H1 (cell line): Measurements from ENCODE around the gene SIPA1L3. TPM values are rescaled to one million over a fixed set of nuclear protein-coding genes. Genes with fewer than 3 reads are reported as not detected.

Source experiments
- CTCF ChIA-PET: fragments of 300-600 bp; sonication (Branson Sonifier 250); formaldehyde crosslinking; loops from one replicate; lab custom pipeline; 2021; ENCODE audit not compliant: partially characterized antibody; lab: Charles Lee
- POLR2A ChIA-PET: fragments of 300-600 bp; sonication (Branson Sonifier 250); formaldehyde crosslinking; loops from one replicate; lab custom pipeline; 2021; ENCODE audit warnings: inconsistent platforms; ENCODE audit not compliant: partially characterized antibody; lab: Charles Lee
- DNase-seq, 2 experiments: peaks; one replicate each; pipeline versions ENCODE4 v3.0.0 to v3.0.0-alpha.2; 2010 to 2022; ENCODE audit warnings: low spot score in 2 of 2, low read depth in 1 of 2, mixed read lengths in 1 of 2
- FAIRE-seq: peaks from 2 replicates; lab custom pipeline; 2011; peaks lifted over from hg19 to GRCh38; lab: Jason Lieb, UNC
- H2AFZ ChIP-seq: 2 replicates; pipeline ENCODE4 v1.8.1; 2012; ENCODE audit warnings: low read length, inconsistent platforms
- H2AK5ac ChIP-seq: 2 replicates; pipeline ENCODE4 v1.6.1; 2013; ENCODE audit warnings: low read depth, low read length
- H2BK120ac ChIP-seq: replicated peaks from 2 replicates; pipeline ENCODE3; 2013; ENCODE audit warnings: low read depth, low read length, inconsistent platforms
- H2BK12ac ChIP-seq: 2 replicates; pipeline ENCODE4 v1.6.1; 2013; ENCODE audit warnings: low read depth, low read length
- H2BK15ac ChIP-seq: 2 replicates; pipeline ENCODE4 v1.6.1; 2013; ENCODE audit warnings: low read length
- H2BK20ac ChIP-seq: 2 replicates; pipeline ENCODE4 v1.6.1; 2013; ENCODE audit warnings: low read length
- H2BK5ac ChIP-seq: 2 replicates; pipeline ENCODE4 v1.6.1; 2013; ENCODE audit warnings: low read depth, low read length
- H3K14ac ChIP-seq: 2 replicates; pipeline ENCODE4 v1.6.1; 2013; ENCODE audit warnings: inconsistent platforms; ENCODE audit not compliant: insufficient read length
- H3K18ac ChIP-seq: 2 replicates; pipeline ENCODE4 v1.6.1; 2013; ENCODE audit warnings: low read length; ENCODE audit errors: extremely low read depth
- H3K23ac ChIP-seq: 2 replicates; pipeline ENCODE4 v1.6.1; 2013; ENCODE audit warnings: inconsistent platforms; ENCODE audit not compliant: insufficient read length
- H3K23me2 ChIP-seq: 2 replicates; pipeline ENCODE4 v1.6.1; 2013; ENCODE audit warnings: low read depth, low read length
- H3K27ac ChIP-seq: 2 replicates; pipeline ENCODE4 v1.6.1; 2011; ENCODE audit warnings: low read depth, low read length, inconsistent platforms
- H3K27me3 ChIP-seq, 4 experiments: replicated peaks in 1 of 4; 1 replicate in 1 of 4; 2 replicates in 3 of 4; pipeline versions ENCODE4 v1.6.1 to v1.8.1; 2011 to 2013; ENCODE audit warnings: low read length in 3 of 4, mild to moderate bottlenecking in 3 of 4, inconsistent platforms in 2 of 4, mixed read lengths in 2 of 4, moderate library complexity in 1 of 4; ENCODE audit not compliant: control insufficient read depth in 3 of 4, insufficient read depth in 3 of 4; ENCODE audit errors: extremely low read depth in 1 of 4
- H3K36me3 ChIP-seq, 4 experiments: 2 replicates each; pipeline versions ENCODE4 v1.6.1 to v1.8.1; 2011 to 2013; ENCODE audit warnings: mild to moderate bottlenecking in 4 of 4, low read length in 3 of 4, moderate library complexity in 2 of 4, control low read depth in 1 of 4, inconsistent platforms in 1 of 4; ENCODE audit not compliant: insufficient read depth in 4 of 4, control insufficient read depth in 2 of 4
- H3K4ac ChIP-seq: replicated peaks from 2 replicates; pipeline ENCODE3; 2013; ENCODE audit warnings: low read length, low read depth, mixed read lengths, inconsistent platforms; ENCODE audit not compliant: insufficient read length
- H3K4me1 ChIP-seq, 4 experiments: replicated peaks in 1 of 4; 1 replicate in 1 of 4; 2 replicates in 3 of 4; pipeline versions ENCODE4 v1.6.1 to v1.8.1; 2011 to 2013; ENCODE audit warnings: low read length in 3 of 4, inconsistent platforms in 2 of 4, mixed read lengths in 1 of 4; ENCODE audit not compliant: insufficient read depth in 4 of 4, control insufficient read depth in 3 of 4
- H3K4me2 ChIP-seq, 2 experiments: 2 replicates each; pipeline versions ENCODE4 v1.6.1 to v1.8.1; 2011 to 2013; ENCODE audit warnings: low read depth in 2 of 2, low read length in 2 of 2, control low read depth in 1 of 2, inconsistent platforms in 1 of 2, mild to moderate bottlenecking in 1 of 2; ENCODE audit not compliant: insufficient read depth in 1 of 2
- H3K4me3 ChIP-seq, 4 experiments: fragments of 200-600, 300-600 bp in 1 of 4; sonication (generic), shearing (Covaris generic), sonication (Bioruptor Twin) in 1 of 4; 2 replicates each; pipeline versions ENCODE4 v1.5.1 to v1.8.1; 2011 to 2016; ENCODE audit warnings: low read length in 4 of 4, low read depth in 3 of 4, control low read depth in 2 of 4, inconsistent platforms in 2 of 4, mild to moderate bottlenecking in 2 of 4, mixed read lengths in 1 of 4, moderate library complexity in 1 of 4; ENCODE audit not compliant: insufficient read depth in 2 of 4; ENCODE audit errors: extremely low read depth in 1 of 4
- H3K56ac ChIP-seq: replicated peaks from 2 replicates; pipeline ENCODE3; 2013; ENCODE audit warnings: low read depth, mild to moderate bottlenecking, mixed read lengths, low read length, inconsistent platforms; ENCODE audit not compliant: insufficient read length
- H3K79me1 ChIP-seq: 2 replicates; pipeline ENCODE4 v1.6.1; 2013; ENCODE audit warnings: low read depth, low read length, control low read depth
- H3K79me2 ChIP-seq, 2 experiments: 2 replicates each; pipeline versions ENCODE4 v1.6.1 to v1.8.1; 2012 to 2013; ENCODE audit warnings: low read length in 2 of 2, mild to moderate bottlenecking in 2 of 2, inconsistent platforms in 1 of 2; ENCODE audit not compliant: insufficient read depth in 2 of 2, control insufficient read depth in 1 of 2
- H3K9ac ChIP-seq, 4 experiments: replicated peaks in 1 of 4; 1 replicate in 1 of 4; 2 replicates in 3 of 4; pipeline versions ENCODE4 v1.6.1 to v1.8.1; 2011 to 2013; ENCODE audit warnings: low read depth in 3 of 4, low read length in 3 of 4, control low read depth in 2 of 4, mild to moderate bottlenecking in 2 of 4, moderate library complexity in 2 of 4, inconsistent platforms in 1 of 4; ENCODE audit errors: extremely low read depth in 1 of 4
- H3K9me3 ChIP-seq, 2 experiments: 2 replicates each; pipeline versions ENCODE4 v1.6.1 to v1.8.1; 2012 to 2013; ENCODE audit warnings: mild to moderate bottlenecking in 2 of 2, moderate library complexity in 2 of 2, control low read depth in 1 of 2, inconsistent platforms in 1 of 2, low read depth in 1 of 2, low read length in 1 of 2, mixed read lengths in 1 of 2; ENCODE audit not compliant: insufficient read depth in 2 of 2
- H4K20me1 ChIP-seq, 2 experiments: replicated peaks in 1 of 2; 2 replicates each; pipeline versions ENCODE3 to v1.8.1; 2011 to 2013; ENCODE audit warnings: inconsistent platforms in 2 of 2, low read length in 2 of 2, mild to moderate bottlenecking in 1 of 2; ENCODE audit not compliant: insufficient read depth in 2 of 2, control insufficient read depth in 1 of 2
- H4K5ac ChIP-seq: 2 replicates; pipeline ENCODE4 v1.6.1; 2013; ENCODE audit warnings: low read length, low read depth, mixed read lengths, inconsistent platforms; ENCODE audit not compliant: insufficient read length
- H4K8ac ChIP-seq: 2 replicates; pipeline ENCODE4 v1.8.0; 2013; ENCODE audit warnings: mild to moderate bottlenecking, moderate library complexity, low read length, inconsistent platforms; ENCODE audit not compliant: insufficient read depth; ENCODE audit errors: extremely low read depth
- H4K91ac ChIP-seq: replicated peaks from 2 replicates; pipeline ENCODE3; 2013; ENCODE audit warnings: low read length, mixed read lengths, inconsistent platforms; ENCODE audit not compliant: insufficient read length
- POLR2A ChIP-seq, 2 experiments: IDR thresholded peaks; 1 replicate in 1 of 2; 2 replicates in 1 of 2; pipeline ENCODE4 v1.6.1; 2011; ENCODE audit warnings: low read depth in 2 of 2, low read length in 2 of 2, mild to moderate bottlenecking in 2 of 2; ENCODE audit errors: control extremely low read depth in 1 of 2
- WGBS, 2 experiments: shearing (Covaris generic) in 1 of 2; methylation state at CpG; one replicate each; pipeline versions ENCODE4 v1.1.6 to v1.1.7; 2013 to 2015; ENCODE audit warnings: low lambda C conversion rate in 2 of 2, mixed read lengths in 2 of 2, inconsistent platforms in 1 of 2, low coverage in 1 of 2, missing lambda C conversion rate in 1 of 2; ENCODE audit not compliant: insufficient replicate concordance in 2 of 2, insufficient coverage in 1 of 2, insufficient read length in 1 of 2; ENCODE audit errors: extremely low coverage in 1 of 2, missing lambda C conversion rate in 1 of 2; 5-methylcytosine and 5-hydroxymethylcytosine counted together
- polyA plus RNA-seq, 7 experiments: library from polyadenylated mRNA; depleted of rRNA in 3 of 7; stranded (reverse) in 5 of 7; unstranded in 2 of 7; fragments of >200 nt in 5 of 7; fragments of 200-250 nt in 2 of 7; gene quantifications; 1 replicate in 5 of 7; 2 replicates in 1 of 7; 4 replicates in 1 of 7; pipeline versions ENCODE4 v1.2.1 to v1.2.3, GENCODE V29; 2011 to 2013; ENCODE audit warnings: missing spikeins in 2 of 7, mixed read lengths in 2 of 7
- total RNA-seq: library from RNA; stranded (reverse); fragmentation: NEBNext Ultra II Directional; extraction: Animal tissue kit (Norgen Biotek cat#: 25700); gene quantifications from 2 replicates; pipeline ENCODE4 v1.2.1, GENCODE V29; 2021

The SIPA1L3 gene
- total and polyA plus RNA-seq, 2 of the 8 experiments (the other 6 are each of a cell fraction or from before 2014, with no cell fraction given) = 15.0 to 54.9 TPM

DNA sequence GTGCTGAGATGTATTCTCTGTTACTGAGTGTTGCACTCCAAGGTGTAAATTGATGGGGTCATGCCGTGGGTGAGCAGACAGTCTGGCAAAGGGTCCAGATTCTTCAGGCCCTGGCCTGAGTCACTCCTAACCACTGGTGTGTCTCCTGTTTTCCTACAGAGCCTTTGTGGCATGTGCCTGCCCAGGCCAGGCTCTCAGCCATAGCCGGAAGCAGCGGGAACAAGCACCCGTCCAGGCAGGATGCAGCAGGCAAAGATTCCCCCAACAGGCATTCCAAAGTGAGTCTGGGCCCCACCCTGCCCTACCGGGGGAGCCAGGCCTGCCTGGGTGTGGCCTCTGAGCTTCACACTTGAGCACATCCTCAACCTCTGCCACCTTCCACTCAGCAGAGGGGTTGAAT, 255.1 kb downstream of the SIPA1L3 start:
- Histone ChIP-seq H3K14ac (no peak overlapping the region), H3K4me2 (no peak overlapping the region), H3K36me3 (peaks cover 9 to 25% (median 18%) of the 10 kb centered on the region in 4 experiments; a peak in 6 of 8 replicates), H3K23me2 (no peaks in the 10 kb centered on the region), H3K18ac (no peak overlapping the region), H2BK5ac (no peak overlapping the region), H2BK20ac (no peak overlapping the region), H3K4me1 (no peaks in the 10 kb centered on the region), H4K20me1 (peaks cover 0 to 2% of the 10 kb centered on the region in 2 experiments), H2AFZ (no peak overlapping the region), H3K79me1 (no peaks in the 10 kb centered on the region), H4K91ac (no peak overlapping the region), H3K79me2 (no peaks in the 10 kb centered on the region), H3K4me3 (no peak overlapping the region), H2BK120ac (no peak overlapping the region), H3K9ac (no peak overlapping the region), H3K4ac (no peak overlapping the region), H3K27ac (no peak overlapping the region), H3K27me3 (no peaks in the 10 kb centered on the region), H2AK5ac (no peak overlapping the region), H2BK15ac (no peak overlapping the region), H3K9me3 (peaks cover 9 to 11% of the 10 kb centered on the region in 2 experiments; a peak in 3 of 4 replicates), H2BK12ac (no peak overlapping the region), H3K23ac (no peak overlapping the region), H4K8ac (no peak overlapping the region), H4K5ac (no peak overlapping the region), H3K56ac (no peak overlapping the region)
- CTCF ChIA-PET = interaction anchor here (0.6 to 1.6 kb wide), 5 partner anchors 20 to 578 kb away, joined by 3 to 8 read pairs (median 4); no protein-coding TSS in a partner anchor
- FAIRE-seq = no peak
- WGBS, 2 experiments = 84% methylated on average over 5 of the region's 5 CpGs; no CpG with 5 or more reads in 1 of the 2 experiments
- DNase-seq = no peak
- TF ChIP-seq POLR2A (IDR thresholded peaks at IDR 0.05; ENCODE audit: control extremely low read depth in 1 of 2, low read depth in 2 of 2, low read length in 2 of 2) = no peak
- POLR2A ChIA-PET = interaction anchor here (0.7 kb wide), 1 partner anchor 22 kb away, joined by 3 read pairs; no protein-coding TSS in a partner anchor
